Tibial nerve (tissue), 4 donors: ENCODE data around the gene ABCA4.

ENCODE experiments used
- CTCF ChIP-seq, 5 experiments: fragments of 200-600 bp in 3 of 5; fragments of 450-650 bp in 2 of 5; sonication (generic) in 3 of 5; IDR thresholded peaks; one replicate each; pipeline ENCODE4 v1.5.1; 2016 to 2019; ENCODE audit warnings: antibody characterized with exemption in 5 of 5, mild to moderate bottlenecking in 3 of 5, moderate library complexity in 2 of 5
- EP300 ChIP-seq, 2 donors: sonication (generic); formaldehyde crosslinking; IDR thresholded peaks; one replicate each; pipeline ENCODE4 v1.6.1; 2017; ENCODE audit warnings: antibody characterized with exemption in 2 of 2, mild to moderate bottlenecking in 1 of 2
- POLR2A ChIP-seq, 2 donors: fragments of 450-650 bp; IDR thresholded peaks; one replicate each; pipeline ENCODE4 v1.6.1; 2017; ENCODE audit warnings: antibody characterized with exemption in 2 of 2, mild to moderate bottlenecking in 2 of 2, moderate library complexity in 2 of 2

- no peak for TF ChIP-seq CTCF (IDR thresholded peaks at IDR 0.05)
- TF ChIP-seq POLR2A (IDR thresholded peaks at IDR 0.05) = no peak
- TF ChIP-seq EP300 (IDR thresholded peaks at IDR 0.05) = no peak
These were observed 120.3 kb downstream of the ABCA4 start for GRCh38 chr1:94000510-94001282.
